ENCODE measurements around the gene MAN2A2. TPM values are rescaled to one million over a fixed set of nuclear protein-coding genes. Genes with fewer than 3 reads are reported as not detected.

Gene MAN2A2
- total and polyA plus RNA-seq, 2 experiments from 2014 or later = 11.2 to 32.7 TPM

DNA sequence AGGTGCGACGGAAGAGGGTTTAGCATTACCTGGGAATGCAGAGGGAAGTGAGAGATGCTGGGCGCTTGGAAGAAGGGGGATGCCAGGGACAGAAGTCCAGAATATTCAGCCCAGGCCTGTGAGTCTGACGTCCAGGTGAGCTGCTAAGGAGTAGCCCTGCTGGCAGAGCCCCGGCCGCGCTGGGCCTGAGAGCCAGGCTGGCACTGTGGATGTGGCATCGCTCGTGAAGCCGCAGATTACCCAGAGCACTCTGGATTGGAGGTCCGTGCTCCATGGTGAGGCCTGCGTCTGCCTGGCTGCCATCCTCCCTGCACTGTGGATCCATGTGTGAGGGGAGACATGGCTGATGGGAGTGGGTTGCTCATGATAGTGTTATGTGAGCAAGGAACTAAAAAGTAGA is 14.5 kb downstream of the MAN2A2 start:
- no peaks in the 10 kb centered on the region for H3K4me1 ChIP-seq (ENCODE audit: insufficient read depth)
- no peak for DNase-seq (ENCODE audit: low spot score)
- TF ChIP-seq, protein P1, sequence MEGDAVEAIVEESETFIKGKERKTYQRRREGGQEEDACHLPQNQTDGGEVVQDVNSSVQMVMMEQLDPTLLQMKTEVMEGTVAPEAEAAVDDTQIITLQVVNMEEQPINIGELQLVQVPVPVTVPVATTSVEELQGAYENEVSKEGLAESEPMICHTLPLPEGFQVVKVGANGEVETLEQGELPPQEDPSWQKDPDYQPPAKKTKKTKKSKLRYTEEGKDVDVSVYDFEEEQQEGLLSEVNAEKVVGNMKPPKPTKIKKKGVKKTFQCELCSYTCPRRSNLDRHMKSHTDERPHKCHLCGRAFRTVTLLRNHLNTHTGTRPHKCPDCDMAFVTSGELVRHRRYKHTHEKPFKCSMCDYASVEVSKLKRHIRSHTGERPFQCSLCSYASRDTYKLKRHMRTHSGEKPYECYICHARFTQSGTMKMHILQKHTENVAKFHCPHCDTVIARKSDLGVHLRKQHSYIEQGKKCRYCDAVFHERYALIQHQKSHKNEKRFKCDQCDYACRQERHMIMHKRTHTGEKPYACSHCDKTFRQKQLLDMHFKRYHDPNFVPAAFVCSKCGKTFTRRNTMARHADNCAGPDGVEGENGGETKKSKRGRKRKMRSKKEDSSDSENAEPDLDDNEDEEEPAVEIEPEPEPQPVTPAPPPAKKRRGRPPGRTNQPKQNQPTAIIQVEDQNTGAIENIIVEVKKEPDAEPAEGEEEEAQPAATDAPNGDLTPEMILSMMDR (IDR thresholded peaks at IDR 0.05; ENCODE audit: poor library complexity) = no peak
- TF ChIP-seq EZH2phosphoT487 (IDR thresholded peaks at IDR 0.05; ENCODE audit: low read depth, severe bottlenecking, unreplicated experiment) = no peak
- TF ChIP-seq EZH2 (IDR thresholded peaks at IDR 0.05; ENCODE audit: borderline replicate concordance) = no peak
- H4K20me1 ChIP-seq (ENCODE audit: insufficient read depth, poor library complexity, severe bottlenecking) = no peaks in the 10 kb centered on the region
- no peaks in the 10 kb centered on the region for H3K27me3 ChIP-seq
- no peak overlapping the region for H3K4me3 ChIP-seq
- H3K9me3 ChIP-seq (ENCODE audit: low read depth) = no peaks in the 10 kb centered on the region
- H3K27ac ChIP-seq = no peak overlapping the region
- H3K4me2 ChIP-seq = no peak overlapping the region
- no peaks in the 10 kb centered on the region for H3K9me2 ChIP-seq (replicated peaks; ENCODE audit: insufficient read depth)
- no peak overlapping the region for H2AFZ ChIP-seq
- H3K36me3 ChIP-seq (replicated peaks; ENCODE audit: insufficient read depth, low read depth) = no peaks in the 10 kb centered on the region
- WGBS (ENCODE audit: low lambda C conversion rate, missing lambda C conversion rate) = 96% methylated on average over 12 of the region's 12 CpGs
- H3K79me2 ChIP-seq = no peaks in the 10 kb centered on the region

DNA sequence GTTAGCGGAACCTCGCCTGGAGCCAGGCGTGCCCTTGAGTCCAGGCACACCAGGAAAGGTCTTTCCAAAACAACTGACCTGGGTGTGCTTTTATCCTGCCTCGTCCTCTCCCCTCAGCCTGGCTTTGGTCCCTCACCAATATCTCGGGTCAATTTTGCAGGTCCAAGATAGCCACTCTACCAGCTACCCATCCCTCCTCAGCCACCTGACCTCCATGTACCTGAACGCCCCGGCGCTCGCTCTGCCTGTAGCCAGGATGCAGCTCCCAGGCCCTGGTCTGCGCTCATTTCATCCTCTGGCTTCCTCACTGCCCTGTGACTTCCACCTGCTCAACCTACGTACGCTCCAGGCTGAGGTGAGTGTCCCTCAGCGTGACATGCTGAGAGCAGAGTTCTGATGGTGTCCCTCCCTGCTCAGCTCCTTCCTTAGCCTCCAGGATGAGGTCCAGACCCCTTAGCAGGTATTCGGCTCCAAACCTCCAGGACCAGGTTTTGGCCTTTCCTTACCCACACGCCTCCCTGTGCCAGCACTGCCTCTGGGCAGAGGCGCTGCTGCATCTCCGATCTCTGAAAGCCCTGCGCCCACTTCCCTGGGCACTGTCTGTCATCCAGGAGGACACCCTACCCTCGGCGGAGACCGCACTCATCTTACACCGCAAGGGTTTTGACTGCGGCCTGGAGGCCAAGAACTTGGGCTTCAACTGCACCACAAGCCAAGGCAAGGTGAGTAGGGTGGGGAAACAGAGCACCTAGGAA is 15.1 kb downstream of the MAN2A2 start:
- TF ChIP-seq, protein P1 (IDR thresholded peaks at IDR 0.05; ENCODE audit: poor library complexity) = no peak
- TF ChIP-seq EZH2phosphoT487 (IDR thresholded peaks at IDR 0.05; ENCODE audit: low read depth, severe bottlenecking, unreplicated experiment) = no peak
- no peak for TF ChIP-seq EZH2 (IDR thresholded peaks at IDR 0.05; ENCODE audit: borderline replicate concordance)
- no peak overlapping the region for H3K4me2 ChIP-seq
- no peaks in the 10 kb centered on the region for H3K27me3 ChIP-seq
- no peaks in the 10 kb centered on the region for H4K20me1 ChIP-seq (ENCODE audit: insufficient read depth, poor library complexity, severe bottlenecking)
- H3K79me2 ChIP-seq = no peaks in the 10 kb centered on the region
- no peaks in the 10 kb centered on the region for H3K36me3 ChIP-seq (replicated peaks; ENCODE audit: insufficient read depth, low read depth)
- no peak overlapping the region for H2AFZ ChIP-seq
- H3K27ac ChIP-seq = no peak overlapping the region
- WGBS (ENCODE audit: low lambda C conversion rate, missing lambda C conversion rate) = 95% methylated on average over 23 of the region's 23 CpGs
- H3K9me3 ChIP-seq (ENCODE audit: low read depth) = no peaks in the 10 kb centered on the region
- no peaks in the 10 kb centered on the region for H3K4me1 ChIP-seq (ENCODE audit: insufficient read depth)
- no peak for DNase-seq (ENCODE audit: low spot score)
- H3K4me3 ChIP-seq = no peak overlapping the region
- no peaks in the 10 kb centered on the region for H3K9me2 ChIP-seq (replicated peaks; ENCODE audit: insufficient read depth)

DNA sequence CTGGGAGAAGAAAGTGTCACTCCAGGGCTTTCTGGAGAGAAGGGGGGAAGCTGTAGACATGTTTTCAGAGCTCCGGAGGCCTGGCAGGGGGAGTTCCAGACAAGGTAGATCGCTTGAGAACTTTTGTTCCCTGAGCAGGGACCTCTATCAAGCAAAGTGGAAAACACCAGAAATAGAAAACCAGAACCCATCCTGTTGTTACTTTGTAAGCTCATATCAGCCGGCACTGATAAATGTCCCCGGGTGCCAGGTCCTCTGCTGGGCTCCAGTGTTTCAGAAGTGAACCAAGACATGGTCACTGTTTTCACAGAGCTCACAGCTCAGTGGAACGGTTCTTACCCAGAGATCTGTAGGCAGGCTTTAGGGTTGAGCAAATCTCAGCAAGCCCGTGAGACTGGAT is 15.7 kb downstream of the MAN2A2 start:
- TF ChIP-seq, protein P1 (IDR thresholded peaks at IDR 0.05; ENCODE audit: poor library complexity) = no peak
- TF ChIP-seq EZH2 (IDR thresholded peaks at IDR 0.05; ENCODE audit: borderline replicate concordance) (no peak), EZH2phosphoT487 (IDR thresholded peaks at IDR 0.05; ENCODE audit: low read depth, severe bottlenecking, unreplicated experiment) (no peak)
- WGBS (ENCODE audit: low lambda C conversion rate, missing lambda C conversion rate) = 96% methylated on average over 6 of the region's 6 CpGs
- Histone ChIP-seq H3K9me3 (ENCODE audit: low read depth) (no peaks in the 10 kb centered on the region), H3K4me3 (no peak overlapping the region), H3K36me3 (replicated peaks; ENCODE audit: insufficient read depth, low read depth) (no peaks in the 10 kb centered on the region), H3K9me2 (replicated peaks; ENCODE audit: insufficient read depth) (no peaks in the 10 kb centered on the region), H3K27ac (no peak overlapping the region), H3K4me2 (no peak overlapping the region), H3K27me3 (no peaks in the 10 kb centered on the region), H3K4me1 (ENCODE audit: insufficient read depth) (no peaks in the 10 kb centered on the region), H3K79me2 (no peaks in the 10 kb centered on the region), H4K20me1 (ENCODE audit: insufficient read depth, poor library complexity, severe bottlenecking) (no peaks in the 10 kb centered on the region), H2AFZ (no peak overlapping the region)
- no peak for DNase-seq (ENCODE audit: low spot score)

Data from hepatocyte (in vitro differentiated cells).